ENCODE data around the gene MATN4.

GRCh38 chr20:45316150-45317080 lies 8.3 kb upstream of the MATN4 start:
- TF ChIP-seq CTCF (conservative IDR thresholded peaks at IDR 0.05) (no peak), EZH2 (IDR thresholded peaks at IDR 0.05; ENCODE audit: low read depth) (no peak)
